GM18502 (cell line): ENCODE measurements around the gene PDE9A.
"Not testable (repeated sequence)": the region's sequence is repeated elsewhere in the genome, so short reads cannot be mapped to it uniquely, and the experiment has no call there.

Source experiments
- ATAC-seq: cut with Tn5 transposase; IDR thresholded peaks from one replicate; pipeline ENCODE4 v1.9.1; 2021; ENCODE audit warnings: mild to moderate bottlenecking; ENCODE audit not compliant: unreplicated experiment, poor library complexity

The PDE9A gene

DNA sequence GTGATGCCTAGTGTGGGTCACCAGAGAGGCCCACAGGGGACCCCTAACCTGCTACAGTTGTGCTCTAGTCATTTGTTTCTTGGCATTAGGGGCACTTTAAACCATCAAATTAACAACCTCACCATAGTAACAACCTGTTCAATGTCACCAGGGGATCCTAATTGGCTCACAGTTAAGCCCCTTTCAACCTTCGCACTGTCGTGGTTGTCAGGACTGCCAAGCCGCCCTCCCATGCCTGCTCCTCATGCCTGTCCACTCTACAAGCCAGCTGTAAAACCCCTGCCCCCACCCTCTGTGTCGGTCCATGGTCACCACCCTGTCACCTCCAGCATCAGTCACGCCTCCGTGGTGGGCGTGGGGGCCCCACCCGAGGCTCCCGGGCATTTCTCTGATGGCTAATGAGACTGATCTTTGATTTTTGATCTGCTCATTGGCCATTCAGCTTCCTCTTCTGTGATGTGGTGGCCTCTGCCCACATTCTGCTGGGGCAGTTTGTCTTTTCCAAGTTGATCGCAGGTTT lies 129.4 kb downstream of the PDE9A start:
- no peak for ATAC-seq

DNA sequence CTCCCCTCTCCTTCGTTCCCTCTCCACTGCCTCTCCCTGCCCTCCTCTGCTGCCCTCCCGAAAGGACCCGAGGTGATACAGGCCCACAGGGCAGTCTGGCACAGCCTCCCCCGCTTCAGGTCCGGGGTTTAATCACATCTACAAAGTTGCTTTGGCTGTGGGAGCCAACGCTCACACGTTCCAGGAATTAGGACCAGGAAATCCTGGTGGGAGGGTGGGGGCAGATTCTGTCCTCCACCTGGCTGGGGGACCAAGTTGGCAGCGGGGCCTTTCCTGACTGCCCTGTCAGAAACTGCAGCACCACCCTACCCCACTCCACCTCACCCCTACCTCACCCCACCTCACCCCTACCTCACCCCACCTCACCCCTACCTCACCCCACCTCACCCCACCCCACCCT lies 130.9 kb downstream of the PDE9A start:
- ATAC-seq: no peak

DNA sequence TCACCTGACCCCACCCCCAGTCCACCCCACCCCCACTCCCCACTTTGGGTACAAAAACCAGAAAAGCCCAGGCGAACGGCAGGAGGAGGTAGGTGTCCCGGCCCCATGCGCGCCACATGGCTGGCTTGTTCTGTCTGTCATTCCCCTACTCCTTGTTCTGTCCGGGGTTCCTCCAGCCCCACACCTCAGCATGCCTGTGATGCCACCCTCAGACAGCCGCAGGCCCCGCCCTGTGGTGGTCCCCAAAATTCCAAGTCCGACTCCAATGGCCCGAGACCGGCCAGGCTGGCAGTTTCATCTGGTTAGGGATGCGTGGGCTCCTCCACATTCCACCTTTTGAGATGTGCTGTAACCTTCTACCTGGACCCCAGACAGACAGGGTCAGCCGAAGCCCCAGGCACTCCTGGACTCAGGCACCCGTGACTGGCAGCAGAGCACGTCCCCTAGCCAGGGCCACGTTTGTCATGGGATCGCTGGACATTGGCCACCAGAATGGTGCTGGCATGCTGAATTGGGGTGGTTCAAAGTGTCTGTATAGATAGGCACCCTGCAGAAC lies 131.6 kb downstream of the PDE9A start:
- ATAC-seq: no peak

DNA sequence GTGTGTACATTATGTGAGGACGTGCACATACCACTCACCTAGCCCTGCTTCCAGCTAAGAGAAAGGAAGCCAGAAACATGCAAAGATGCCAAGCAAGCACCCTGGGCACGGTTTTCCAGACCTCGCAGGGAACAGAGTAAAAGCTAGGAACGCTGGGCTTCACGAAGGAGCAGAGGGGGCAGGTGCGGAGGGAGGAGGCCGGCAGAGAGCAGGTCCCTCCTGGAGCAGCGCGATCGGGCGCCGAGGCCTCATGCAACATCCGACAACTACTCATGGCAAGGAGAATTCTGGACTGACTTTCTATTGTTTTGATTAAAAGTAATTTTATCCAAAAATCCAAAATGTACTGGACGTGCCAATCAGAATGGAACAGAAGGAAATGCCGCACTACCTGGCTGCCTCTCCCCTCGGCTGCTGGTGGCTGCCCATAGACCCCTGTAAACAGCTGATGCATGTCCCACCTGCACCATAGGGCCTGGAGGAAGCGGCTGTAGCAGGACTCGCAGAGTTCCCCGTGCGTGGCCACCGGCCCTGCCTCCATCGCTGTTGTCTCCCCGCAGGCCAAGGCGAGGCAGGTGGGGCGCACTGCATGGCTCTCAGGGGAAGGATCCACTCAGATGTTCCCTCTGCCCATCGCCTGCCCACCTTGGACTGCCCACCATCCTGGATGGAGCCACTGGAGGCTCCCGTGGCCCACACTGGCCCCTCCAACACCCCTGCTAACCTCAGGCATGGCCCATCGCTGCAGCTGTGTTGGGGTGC lies 132.4 kb downstream of the PDE9A start:
- no peak for ATAC-seq

DNA sequence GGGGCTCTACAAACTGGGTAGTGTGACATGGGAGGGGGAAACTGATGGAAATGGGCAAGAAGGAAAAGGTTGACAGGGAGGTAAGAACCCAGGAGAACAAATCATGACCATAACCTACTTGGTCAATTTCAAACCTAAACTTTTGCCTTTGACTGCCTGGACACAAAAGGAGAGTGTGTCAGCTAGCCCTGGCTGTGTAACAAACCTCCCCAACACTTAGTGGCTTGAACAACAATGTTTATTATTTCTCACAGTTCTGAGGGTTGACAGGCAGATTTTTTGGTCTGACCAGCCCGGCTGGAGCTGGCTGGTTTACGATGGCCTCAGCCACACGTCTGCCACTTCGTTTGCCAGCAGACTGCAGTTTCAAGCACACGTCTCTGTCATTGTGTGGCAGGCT lies 133.5 kb downstream of the PDE9A start:
- ATAC-seq: no peak

DNA sequence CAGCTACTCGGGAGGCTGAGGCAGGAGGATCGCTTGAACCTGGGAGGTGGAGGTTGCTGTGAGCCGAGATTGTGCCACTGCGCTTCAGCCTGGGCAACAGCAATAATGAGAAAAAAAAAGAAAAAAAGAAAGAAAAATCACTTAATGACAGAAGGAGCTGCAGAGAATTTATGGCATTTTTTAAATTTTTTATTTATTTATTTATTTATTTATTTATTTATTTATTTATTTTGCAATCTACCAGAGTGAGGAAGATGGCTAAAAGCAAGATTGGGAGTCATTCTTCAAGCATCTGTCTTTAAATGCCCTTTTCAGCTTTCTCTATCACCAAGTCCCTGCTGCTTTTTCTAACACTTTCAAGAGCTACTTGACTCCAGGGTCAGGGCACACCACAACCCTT lies 134.2 kb downstream of the PDE9A start:
- no peak for ATAC-seq

DNA sequence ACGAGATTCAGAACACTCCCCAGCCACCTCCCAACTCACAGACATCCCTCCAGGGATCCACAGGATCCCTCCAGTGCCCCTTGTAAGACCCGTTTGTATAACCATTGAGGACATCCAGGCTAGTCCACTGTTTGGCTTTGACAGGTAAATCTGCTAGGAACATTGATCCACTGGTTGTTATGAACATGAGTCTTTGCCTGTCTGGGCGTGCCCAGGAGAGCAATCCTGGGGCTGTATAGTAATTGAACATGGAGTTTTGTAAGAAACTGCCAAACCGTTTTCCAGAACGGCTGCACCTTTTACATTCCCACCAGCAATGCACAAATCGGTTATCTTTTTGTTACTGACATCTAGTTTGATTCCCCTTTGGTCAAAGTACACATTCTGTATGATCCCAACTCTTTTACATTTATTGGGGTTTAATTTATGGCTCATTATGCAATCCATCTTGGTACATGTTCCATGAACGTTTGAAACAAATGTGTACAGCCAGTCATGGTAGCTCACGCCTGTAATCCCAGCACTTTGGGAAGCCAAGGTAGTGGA lies 137.2 kb downstream of the PDE9A start:
- no peak for ATAC-seq

DNA sequence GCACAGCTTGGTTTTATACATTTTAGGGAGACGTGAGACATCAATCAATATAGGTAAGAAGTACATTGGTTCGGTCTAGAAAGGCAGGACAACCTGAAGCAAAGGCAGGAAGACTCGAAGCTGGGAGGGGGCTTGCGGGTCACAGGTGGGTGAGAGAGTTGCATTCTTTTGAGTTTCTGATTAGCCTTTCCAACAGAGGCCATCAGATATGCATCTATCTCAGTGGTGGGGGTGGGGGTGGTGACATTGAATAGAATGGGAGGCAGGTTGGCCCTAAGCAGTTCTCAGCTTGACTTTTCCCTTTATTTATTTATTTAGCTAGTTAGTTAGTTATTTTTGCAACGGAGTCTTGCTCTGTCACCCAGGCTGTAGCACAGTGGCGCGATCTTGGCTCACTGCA lies 140.4 kb downstream of the PDE9A start:
- ATAC-seq: no peak

DNA sequence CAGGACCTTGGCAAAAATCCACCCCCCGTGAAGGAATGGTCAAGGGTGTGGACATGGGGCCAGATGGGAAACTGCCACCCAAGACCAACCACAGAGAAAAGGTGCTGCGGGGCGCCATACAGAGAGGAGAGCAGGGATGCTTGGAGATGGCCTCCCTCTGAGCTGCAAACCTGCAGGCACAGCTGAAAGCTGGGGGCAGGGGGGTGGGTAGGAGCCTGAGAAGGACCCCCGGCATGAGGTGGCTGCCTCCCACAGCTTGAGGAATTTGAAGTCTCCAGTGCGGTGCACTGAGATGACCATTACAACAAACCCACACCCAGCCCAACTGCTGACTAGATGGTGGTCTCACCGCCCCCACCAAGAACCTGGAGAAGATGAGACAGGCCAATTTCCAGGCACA lies 141.1 kb downstream of the PDE9A start:
- no peak for ATAC-seq

DNA sequence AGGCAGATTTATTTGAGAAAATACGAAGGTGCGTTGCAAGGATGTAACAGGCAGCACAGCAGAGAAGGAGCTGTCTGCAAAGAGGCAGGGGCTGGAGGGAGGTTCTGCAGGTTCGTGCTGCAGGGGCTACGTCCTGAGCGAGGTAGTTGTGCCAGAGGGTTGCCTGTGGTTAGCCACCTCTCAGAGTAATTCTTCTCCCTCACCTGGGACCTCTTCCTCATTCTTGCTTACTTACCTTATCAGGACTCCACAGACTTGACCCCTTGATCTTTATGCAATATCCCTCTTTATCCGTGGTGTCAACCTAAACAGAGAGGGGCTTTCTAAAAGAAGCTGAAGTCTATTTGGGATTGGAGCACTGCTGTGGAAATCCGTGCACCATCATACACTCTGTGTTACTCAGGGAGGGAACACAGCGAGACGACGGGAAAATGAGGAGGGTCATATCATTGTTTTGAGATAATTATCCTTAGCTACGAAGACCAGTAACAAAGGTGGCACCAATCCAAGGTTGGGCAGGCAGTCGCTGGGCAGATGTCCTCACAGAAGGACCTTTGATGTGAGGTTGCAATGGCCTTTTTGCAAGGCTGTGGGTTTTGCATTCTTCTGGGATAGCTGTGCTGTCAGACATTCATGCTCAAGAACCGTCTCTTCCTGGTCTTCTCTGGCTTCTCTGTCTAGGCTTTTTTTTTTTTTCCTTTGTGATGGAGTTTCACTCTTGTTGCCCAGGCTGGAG lies 143.1 kb downstream of the PDE9A start:
- no peak for ATAC-seq

DNA sequence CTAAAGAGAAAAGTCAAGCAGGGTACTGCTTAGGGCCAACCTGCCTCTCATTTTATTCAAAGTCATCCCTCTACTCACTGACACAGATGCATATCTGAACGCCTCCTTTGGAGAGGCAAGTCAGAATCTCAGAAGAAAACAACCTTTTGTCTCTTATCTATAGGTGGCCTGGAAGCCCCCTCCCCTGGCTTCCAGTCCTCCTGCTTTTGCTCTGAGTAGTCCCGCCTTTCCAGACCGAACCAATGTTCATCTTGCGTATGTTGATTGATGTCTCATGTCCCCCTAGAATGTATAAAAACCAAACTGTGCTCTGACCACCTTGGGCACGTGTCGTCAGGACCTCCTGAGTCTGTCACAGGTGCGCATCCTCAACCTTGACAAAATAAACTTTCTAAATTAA lies 144.1 kb downstream of the PDE9A start:
- ATAC-seq: no peak

DNA sequence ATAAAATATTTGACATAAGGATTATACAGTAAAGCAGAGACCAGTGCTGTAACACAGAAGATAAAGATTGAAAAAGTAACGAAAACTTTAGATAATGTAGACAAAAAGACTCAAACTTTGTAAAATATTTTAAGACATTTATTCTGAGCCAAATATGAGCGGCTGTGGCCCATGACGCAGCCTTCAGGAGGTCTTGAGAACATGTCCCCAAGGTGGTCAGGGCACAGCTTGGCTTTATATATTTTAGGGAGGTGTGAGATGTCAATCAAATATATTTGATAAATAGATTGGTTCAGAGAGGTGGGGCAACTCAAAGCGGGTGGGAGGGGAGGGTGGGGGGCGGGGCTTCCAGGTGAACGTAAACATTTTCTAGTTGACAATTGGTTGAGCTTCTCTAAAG lies 144.7 kb downstream of the PDE9A start:
- ATAC-seq: no peak

DNA sequence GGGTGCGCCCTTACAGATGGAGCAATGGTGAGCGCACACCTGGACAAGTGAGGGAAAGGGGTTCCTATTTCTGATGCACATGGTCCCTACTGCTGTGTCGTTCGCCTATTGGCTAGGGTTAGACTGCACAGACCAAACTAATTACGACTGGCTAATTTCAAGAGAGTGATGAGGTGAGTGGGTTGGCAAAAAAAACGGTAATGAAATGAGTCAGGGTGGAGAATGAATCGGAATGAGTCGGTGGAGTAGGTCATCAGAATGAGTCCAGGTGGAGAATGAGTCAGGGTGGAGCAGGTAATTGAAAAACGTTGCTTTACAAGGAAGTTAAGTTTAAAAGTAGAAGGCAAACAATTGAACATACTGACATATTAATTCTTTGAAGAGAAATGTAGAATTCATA lies 146.1 kb downstream of the PDE9A start:
- no peak for ATAC-seq

DNA sequence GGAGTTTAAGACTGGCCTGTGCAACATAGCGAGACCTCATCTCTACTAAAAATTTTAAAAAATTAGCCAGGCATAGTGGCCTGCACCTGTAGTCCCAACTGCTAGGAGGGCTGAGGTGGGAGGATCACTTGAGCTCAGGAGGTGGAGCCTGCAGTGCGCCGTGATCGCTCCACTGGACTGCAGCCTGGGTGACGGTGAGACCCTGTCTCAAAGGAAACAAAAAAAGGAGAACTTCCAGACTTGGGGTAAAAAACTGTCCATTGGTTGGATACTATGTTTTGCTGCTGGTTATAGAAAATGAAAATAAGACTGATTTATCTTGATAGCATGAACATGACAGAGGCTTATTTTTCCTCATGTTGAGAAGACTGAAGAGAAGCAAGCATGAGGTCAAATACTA lies 146.5 kb downstream of the PDE9A start:
- no peak for ATAC-seq

DNA sequence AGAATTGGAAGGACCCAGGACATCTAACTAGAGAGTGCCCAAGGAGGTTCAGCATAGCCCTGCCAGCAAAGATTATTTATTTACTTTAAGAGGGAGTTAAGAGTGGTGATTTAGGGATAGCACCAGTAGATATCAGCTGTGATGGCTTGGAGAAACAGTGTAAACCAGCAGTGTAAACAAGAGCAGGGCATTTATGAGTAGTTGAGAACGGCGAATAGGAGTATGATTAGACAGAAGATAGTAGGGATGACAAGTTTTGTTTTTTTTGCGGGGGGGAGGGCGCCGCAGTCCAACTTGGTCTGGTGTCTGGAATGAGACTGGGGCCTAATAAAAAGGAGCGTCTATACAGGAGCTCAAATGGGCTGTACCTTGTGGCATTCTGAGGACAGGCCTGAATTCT lies 148.2 kb downstream of the PDE9A start:
- not testable (repeated sequence) for ATAC-seq

DNA sequence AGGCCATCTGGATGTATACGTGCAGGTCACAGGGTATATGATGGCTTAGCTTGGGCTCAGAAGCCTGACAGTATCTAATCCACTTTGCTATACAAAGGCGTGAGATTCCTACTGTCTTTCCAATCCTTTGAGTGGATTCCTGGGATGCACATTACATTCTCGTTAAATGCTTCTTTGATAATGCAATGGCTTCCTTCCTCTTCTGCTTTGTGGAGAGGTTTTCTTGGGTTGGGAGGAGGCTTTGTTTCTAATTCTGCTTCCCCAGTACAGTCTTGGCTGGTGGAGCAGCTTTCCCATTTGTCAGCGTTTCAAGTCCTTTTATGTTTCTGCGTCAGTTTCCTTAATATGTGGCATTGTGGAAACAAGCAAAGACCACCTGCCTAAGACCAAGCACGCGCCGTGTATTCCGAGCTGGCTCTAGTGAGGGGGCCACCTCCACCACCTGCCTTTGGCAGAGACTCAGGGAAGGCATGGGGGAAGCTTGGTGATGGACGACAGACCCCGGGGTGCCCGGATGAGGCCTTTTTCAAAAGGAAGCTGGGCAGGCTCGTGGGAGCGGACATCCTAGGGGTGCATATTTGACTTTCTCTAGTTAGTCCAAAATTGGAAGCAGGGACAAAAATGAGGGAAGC lies 153.2 kb downstream of the PDE9A start:
- ATAC-seq: no peak

DNA sequence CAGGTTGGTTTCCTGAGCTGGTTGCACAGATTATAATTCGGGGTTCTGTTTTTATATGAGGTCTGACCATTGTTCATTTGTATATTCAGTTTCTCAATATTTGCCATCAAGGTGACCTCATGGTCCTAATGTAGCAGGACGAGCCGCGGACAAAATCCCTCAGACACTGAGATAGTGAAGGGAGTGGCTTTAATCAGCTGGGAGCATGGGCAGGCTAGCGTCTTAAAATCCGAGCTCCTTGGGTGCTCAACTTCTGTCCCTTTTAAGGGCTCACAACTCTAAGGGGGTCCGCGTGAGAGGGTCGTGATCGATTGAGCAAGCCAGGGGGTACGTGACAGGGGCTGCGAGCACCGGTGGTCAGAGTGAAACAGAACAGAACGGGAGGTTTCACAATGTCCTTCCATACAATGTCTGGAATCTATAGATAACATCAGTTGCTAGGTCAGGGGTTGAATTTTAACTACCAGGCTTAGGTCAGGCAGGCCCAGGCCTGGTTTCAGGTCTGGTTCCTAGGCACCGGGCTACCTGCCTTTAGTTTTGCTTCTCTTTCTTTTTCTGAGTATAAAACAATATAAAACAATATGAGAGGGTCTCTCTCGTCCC lies 154.0 kb downstream of the PDE9A start:
- ATAC-seq: not testable (repeated sequence)

DNA sequence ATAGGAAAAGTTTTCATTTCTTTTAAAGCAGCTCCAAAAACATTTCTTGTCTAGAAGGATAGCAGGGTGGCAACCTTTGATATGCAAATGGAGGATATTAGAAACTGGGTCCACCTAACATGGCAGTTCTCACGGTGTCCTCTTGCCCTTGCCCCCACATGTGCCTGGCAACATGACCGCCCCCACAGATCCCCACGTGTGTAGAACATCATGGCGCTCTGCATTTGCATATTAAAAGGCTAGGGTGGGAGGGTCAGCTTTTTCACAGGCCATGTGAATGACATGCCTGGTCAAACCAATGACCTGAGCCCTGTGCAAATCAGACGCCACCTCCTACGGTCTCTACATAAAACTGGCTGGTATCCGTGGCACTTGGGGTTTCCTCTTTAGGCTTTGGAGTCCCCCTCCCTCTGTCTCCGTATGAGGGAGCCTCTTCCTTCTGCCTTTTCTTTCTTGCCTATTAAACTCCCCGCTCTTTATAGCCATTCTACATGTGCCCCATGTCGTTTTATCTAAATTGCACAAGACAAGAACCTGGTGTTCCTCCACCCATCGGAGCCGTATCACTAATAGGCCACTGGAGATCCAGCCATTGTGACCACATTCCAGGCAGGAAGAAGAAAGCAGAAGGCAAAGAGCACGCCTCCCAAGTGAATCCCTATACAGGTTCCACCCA lies 154.7 kb downstream of the PDE9A start:
- ATAC-seq: no peak

DNA sequence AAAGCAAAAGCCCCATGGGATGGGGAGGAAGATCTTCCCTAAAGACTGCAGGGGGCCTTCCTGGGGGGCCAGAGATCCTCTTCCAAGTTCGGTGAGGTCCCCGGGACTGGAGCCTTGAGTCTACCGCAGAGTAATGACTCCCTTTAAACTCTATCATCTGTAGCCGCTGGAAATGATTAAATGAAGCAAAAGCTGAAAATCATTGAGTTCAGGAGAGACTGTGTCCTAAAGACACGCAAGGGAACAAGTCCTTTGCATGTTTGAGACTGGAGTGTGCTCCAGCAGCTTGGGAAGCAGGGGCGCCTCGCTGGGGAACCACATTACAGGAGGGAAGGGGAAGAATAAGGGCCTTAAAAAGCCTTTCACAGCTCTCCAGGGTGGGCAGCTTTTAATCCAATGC lies 155.8 kb downstream of the PDE9A start:
- no peak for ATAC-seq
